HG03558 (cell line): ENCODE results near the gene SOST.

ENCODE experiments used
- ATAC-seq: cut with Tn5 transposase; IDR thresholded peaks from one replicate; pipeline ENCODE4 v1.9.1; 2021; ENCODE audit warnings: moderate number of reproducible peaks; ENCODE audit not compliant: unreplicated experiment; ENCODE audit errors: extremely low read depth

Gene SOST

GRCh38 chr17:43714465-43715149, 44.0 kb downstream of the SOST start:
- no peak for ATAC-seq

- no peak for ATAC-seq
These were observed 45.0 kb downstream of the SOST start for GRCh38 chr17:43713494-43714162.

DNA sequence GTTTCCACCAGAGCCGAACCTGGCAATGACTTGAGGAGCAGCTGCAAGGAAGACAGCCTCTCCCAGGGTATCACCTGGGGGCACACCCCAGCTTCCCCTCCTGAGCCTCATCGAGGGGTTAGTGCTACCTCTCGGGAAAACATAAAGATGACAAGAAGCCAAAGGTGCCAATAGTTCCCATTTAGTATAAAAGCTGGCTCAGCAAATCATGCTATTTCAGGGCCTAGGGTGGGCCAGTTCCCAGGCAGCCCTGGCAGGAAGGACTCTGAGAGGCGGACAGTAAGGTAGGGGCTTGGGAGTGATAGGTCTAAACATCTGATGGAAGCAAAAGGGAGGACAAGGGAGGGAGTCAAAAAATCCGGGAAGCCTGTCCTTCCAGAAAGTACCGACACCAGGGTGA, 46.2 kb downstream of the SOST start:
- no peak for ATAC-seq

DNA sequence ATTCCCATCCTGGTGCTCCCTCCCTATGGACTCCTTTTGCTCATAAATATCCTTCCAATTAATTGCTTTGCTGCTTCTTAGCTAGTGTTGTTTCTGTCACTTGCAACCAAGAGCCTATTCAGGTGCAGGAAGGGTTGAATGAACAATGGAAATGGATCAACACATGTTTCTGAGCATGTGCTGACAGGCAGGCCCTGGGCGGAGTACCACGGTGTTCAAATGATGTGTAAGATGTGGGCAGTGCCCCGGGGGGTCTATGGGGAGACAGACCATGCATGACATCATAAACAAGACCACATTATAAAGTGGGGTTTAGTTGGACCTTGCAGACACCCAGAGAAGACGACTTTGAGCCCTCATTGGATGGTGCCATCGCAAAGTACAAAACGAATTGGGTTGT, 48.5 kb downstream of the SOST start:
- no peak for ATAC-seq

DNA sequence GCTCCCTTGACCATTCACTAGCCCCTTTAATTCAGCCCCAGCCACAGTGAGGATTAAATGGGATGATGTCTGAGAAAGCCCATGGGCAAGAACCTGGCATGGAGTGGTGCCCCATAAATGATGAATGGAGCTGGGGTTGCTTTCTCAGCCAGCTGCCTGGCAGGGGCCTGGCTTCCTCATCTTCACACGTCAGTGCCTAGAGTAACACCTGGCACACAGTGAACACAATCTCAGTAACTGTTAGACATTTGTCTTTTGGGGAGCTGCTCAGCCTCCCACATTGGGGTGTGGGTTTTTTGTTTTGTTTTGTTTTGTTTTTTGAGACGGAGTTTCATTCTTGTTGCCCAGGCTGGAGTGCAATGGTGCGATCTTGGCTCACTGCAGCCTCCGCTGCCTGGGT, 49.4 kb downstream of the SOST start:
- no peak for ATAC-seq

GRCh38 chr17:43707184-43707583, 51.4 kb downstream of the SOST start:
- no peak for ATAC-seq

- no peak for ATAC-seq
These were observed 52.4 kb downstream of the SOST start for GRCh38 chr17:43706235-43706634.
